Metanephros (tissue), 2 donors: Measurements from ENCODE around the gene NRSN1. TPM values are rescaled to one million over a fixed set of nuclear protein-coding genes. Genes with fewer than 3 reads are reported as not detected.

Experiments
- small RNA-seq: library from RNA; depleted of rRNA; stranded (forward); fragments of <200 nt; gene quantifications from one replicate; pipeline ENCODE3, GENCODE V24; 2014; ENCODE audit warnings: low replicate concordance
- total RNA-seq: library from RNA; depleted of rRNA; stranded (reverse); fragments of >200 nt; gene quantifications from one replicate; pipeline ENCODE4 v1.2.3, GENCODE V29; 2014

NRSN1 gene, protein sequence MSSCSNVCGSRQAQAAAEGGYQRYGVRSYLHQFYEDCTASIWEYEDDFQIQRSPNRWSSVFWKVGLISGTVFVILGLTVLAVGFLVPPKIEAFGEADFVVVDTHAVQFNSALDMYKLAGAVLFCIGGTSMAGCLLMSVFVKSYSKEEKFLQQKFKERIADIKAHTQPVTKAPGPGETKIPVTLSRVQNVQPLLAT
- total RNA-seq: 0.12 TPM

DNA sequence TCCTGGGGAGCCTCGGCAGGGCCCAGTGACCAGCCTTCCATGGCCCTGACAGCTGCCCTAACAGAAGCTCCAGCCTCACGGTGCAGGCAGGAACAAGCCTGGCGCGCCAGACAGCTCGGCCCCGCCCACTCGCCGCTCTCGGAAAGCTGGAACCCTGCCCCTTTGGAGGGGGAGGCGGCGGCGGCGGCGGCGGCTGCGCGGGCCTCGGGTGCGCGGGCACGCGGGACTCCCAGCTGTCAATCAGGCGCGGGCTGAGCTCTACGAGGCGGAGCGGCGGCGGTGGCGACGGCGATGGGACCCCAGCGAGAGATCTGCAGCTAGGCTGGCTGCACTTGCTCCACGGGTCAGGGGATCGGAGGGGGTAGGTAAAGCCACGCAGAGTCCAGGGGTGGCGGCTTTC, at the start of gene NRSN1:
NRSN1 (plus strand) TSS at position 236 of the 400 bp plus-strand sequence. CDS start 8,113 bp downstream, outside the sequence.

Small RNA genes lying within 50 kb of the gene (small RNA-seq; reads per million reads assigned to genes)
- gene RF00218: 0.19 reads per million

Other genes starting within 250 kb of the NRSN1 start
- 84.9 TPM for gene DCDC2, start 231.8 kb downstream of the NRSN1 start, total RNA-seq